Keratinocyte (primary cell): ENCODE results near the gene AHNAK2.

ENCODE experiments used
- EZH2 ChIP-seq: IDR thresholded peaks from one replicate; pipeline ENCODE4 v1.6.1; 2012; ENCODE audit warnings: inconsistent platforms, mild to moderate bottlenecking, low read length, moderate library complexity
- TF ChIP-seq, protein P1 (sequence below), 3 experiments: IDR thresholded peaks in 1 of 3; conservative IDR thresholded peaks in 1 of 3; optimal IDR thresholded peaks in 1 of 3; 2 replicates in 2 of 3; 3 replicates in 1 of 3; pipeline versions ENCODE3 to v1.5.1; 2011; ENCODE audit warnings: low read length in 3 of 3, mild to moderate bottlenecking in 3 of 3, moderate library complexity in 2 of 3, control low read depth in 1 of 3, inconsistent platforms in 1 of 3; ENCODE audit not compliant: insufficient read depth in 2 of 3; ENCODE audit errors: extremely low read depth in 1 of 3

DNA sequence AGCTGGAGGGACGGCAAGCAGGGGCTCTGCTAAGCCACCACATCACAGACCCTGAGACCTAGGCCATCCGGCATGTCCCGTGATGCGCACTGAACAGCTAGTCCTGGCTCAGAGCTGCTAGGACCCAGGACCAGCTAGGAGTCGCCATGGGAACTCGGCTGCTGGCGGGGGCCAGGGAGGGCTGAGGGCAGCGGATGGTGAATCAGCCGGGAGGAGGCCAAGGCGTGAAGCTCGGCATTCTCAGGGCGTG, 5.1 kb downstream of the AHNAK2 start:
- no peak for TF ChIP-seq EZH2
- TF ChIP-seq, protein P1, sequence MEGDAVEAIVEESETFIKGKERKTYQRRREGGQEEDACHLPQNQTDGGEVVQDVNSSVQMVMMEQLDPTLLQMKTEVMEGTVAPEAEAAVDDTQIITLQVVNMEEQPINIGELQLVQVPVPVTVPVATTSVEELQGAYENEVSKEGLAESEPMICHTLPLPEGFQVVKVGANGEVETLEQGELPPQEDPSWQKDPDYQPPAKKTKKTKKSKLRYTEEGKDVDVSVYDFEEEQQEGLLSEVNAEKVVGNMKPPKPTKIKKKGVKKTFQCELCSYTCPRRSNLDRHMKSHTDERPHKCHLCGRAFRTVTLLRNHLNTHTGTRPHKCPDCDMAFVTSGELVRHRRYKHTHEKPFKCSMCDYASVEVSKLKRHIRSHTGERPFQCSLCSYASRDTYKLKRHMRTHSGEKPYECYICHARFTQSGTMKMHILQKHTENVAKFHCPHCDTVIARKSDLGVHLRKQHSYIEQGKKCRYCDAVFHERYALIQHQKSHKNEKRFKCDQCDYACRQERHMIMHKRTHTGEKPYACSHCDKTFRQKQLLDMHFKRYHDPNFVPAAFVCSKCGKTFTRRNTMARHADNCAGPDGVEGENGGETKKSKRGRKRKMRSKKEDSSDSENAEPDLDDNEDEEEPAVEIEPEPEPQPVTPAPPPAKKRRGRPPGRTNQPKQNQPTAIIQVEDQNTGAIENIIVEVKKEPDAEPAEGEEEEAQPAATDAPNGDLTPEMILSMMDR (optimal IDR thresholded peaks at IDR 0.05 in 1 of 3, IDR thresholded peaks at IDR 0.05 in 1 of 3, conservative IDR thresholded peaks at IDR 0.05 in 1 of 3; ENCODE audit: extremely low read depth in 1 of 3, insufficient read depth in 2 of 3, low read length in 3 of 3), result no peak
